ENCODE measurements around the gene CACNB4. TPM values are rescaled to one million over a fixed set of nuclear protein-coding genes. Genes with fewer than 3 reads are reported as not detected.

CACNB4 gene
- polyA plus RNA-seq, 3 donors: 11.7 to 16.7 (median 12.2) TPM

- DNase-seq (ENCODE audit: extremely low read depth in 1 of 11, low read depth in 9 of 11, low spot score in 4 of 11): no peak
Observed at GRCh38 chr2:151790689-151791088, 308.2 kb downstream of the CACNB4 start.

- DNase-seq (ENCODE audit: extremely low read depth in 1 of 11, low read depth in 9 of 11, low spot score in 4 of 11): no peak
Observed at GRCh38 chr2:151789055-151789834, 309.6 kb downstream of the CACNB4 start.

- no peak for DNase-seq (ENCODE audit: extremely low read depth in 1 of 11, low read depth in 9 of 11, low spot score in 4 of 11)
Observed at GRCh38 chr2:151786483-151786882, 312.4 kb downstream of the CACNB4 start.

- DNase-seq (ENCODE audit: extremely low read depth in 1 of 11, low read depth in 9 of 11, low spot score in 4 of 11): no peak
Observed at GRCh38 chr2:151786077-151786476, 312.8 kb downstream of the CACNB4 start.

- DNase-seq (ENCODE audit: extremely low read depth in 1 of 11, low read depth in 9 of 11, low spot score in 4 of 11): no peak
Observed at GRCh38 chr2:151783133-151783520, 315.7 kb downstream of the CACNB4 start.

Other genes starting within 250 kb of the CACNB4 start
- gene STAM2, start 76.7 kb upstream of the CACNB4 start, polyA plus RNA-seq (ENCODE audit: insufficient read length in 3 of 3): 10 to 100 TPM; 40.2 to 55.0 (median 50.3) TPM
- gene FMNL2, start 236.1 kb upstream of the CACNB4 start, polyA plus RNA-seq (ENCODE audit: insufficient read length in 3 of 3): 100 to 1,000 TPM in 2 of 3 donors, 10 to 100 TPM in 1; 97.2 to 118 (median 110) TPM